ENCODE data around the gene COL8A2. TPM values are rescaled to one million over a fixed set of nuclear protein-coding genes. Genes with fewer than 3 reads are reported as not detected.

The COL8A2 gene
- total and polyA plus RNA-seq, 2 donors (not counting 3 experiments of a cell fraction or from before 2014, with no cell fraction given): 1.2 to 1.3 TPM

GRCh38 chr1:36149237-36149972 lies 24.4 kb upstream of the COL8A2 start, which contains the start of gene TRAPPC3:
TRAPPC3 (minus strand) TSS chr1:36149486; CDS start chr1:36149378, 108 bp downstream.
- peak; percentile 100 for DNase-seq (ENCODE audit: low read depth, low spot score)
- dilution Hi-C loops (cut with MboI; ENCODE audit: extremely low pct_ligation_motif_present, low sequenced_read_pairs): no loop called here
- POLR2A ChIA-PET: interaction anchor here (0.6 to 3.8 kb wide), 8 partner anchors 11 to 280 kb away, joined by 3 to 19 read pairs (median 6); no protein-coding TSS in a partner anchor
- Histone ChIP-seq H3K4me3 (replicated peaks in 1 of 3; ENCODE audit: insufficient read depth in 1 of 3, low read depth in 1 of 3, low read length in 3 of 3) (peak within 1 kb of the TSS; percentile 46 to 84 (median 71)), H3K9me3 (replicated peaks; ENCODE audit: control insufficient read depth, insufficient read depth, low read length) (no peaks in the 10 kb centered on the region), H2AFZ (ENCODE audit: low read depth, low read length) (peak within 1 kb of the TSS; percentile 72), H3K27me3 (ENCODE audit: control insufficient read depth in 2 of 2, insufficient read depth in 2 of 2, low read length in 2 of 2) (no peaks in the 10 kb centered on the region), H3K4me1 (ENCODE audit: control insufficient read depth, extremely low read depth, insufficient read depth, low read length) (peaks cover 31% of the 10 kb centered on the region), H4K20me1 (replicated peaks; ENCODE audit: control insufficient read depth, extremely low read depth, insufficient read depth, low read length) (no peaks in the 10 kb centered on the region), H3K9ac (replicated peaks; ENCODE audit: extremely low read depth, insufficient read depth, low read length) (peak within 1 kb of the TSS; percentile 83), H3K79me2 (ENCODE audit: control insufficient read depth, insufficient read depth, low read length) (peaks cover 35% of the 10 kb centered on the region), H3K9me1 (replicated peaks; ENCODE audit: control insufficient read depth, extremely low read depth, insufficient read depth, low read length) (no peaks in the 10 kb centered on the region), H3K4me2 (ENCODE audit: insufficient read depth, low read length) (peak within 1 kb of the TSS; percentile 90), H3K27ac (ENCODE audit: insufficient read depth, low read depth, low read length) (peak within 1 kb of the TSS; percentile 98), H3K36me3 (ENCODE audit: control insufficient read depth in 2 of 2, extremely low read depth in 1 of 2, insufficient read depth in 2 of 2, low read length in 2 of 2) (no peaks in the 10 kb centered on the region)
- TF ChIP-seq FOS (IDR thresholded peaks at IDR 0.05; ENCODE audit: borderline replicate concordance, insufficient read depth, low read length): peak; percentile 53
- TF ChIP-seq MYC (IDR thresholded peaks at IDR 0.05; ENCODE audit: low read depth, low read length): peak; percentile 5
- peak; percentile 46 for TF ChIP-seq JUN (IDR thresholded peaks at IDR 0.05; ENCODE audit: borderline replicate concordance, insufficient read depth, insufficient read length, low read depth)
- TF ChIP-seq POLR2A (IDR thresholded peaks at IDR 0.05; ENCODE audit: low read depth, low read length): peak; percentile 89
- peak; percentile 51 for TF ChIP-seq MAX (IDR thresholded peaks at IDR 0.05; ENCODE audit: insufficient read depth, insufficient read length)
- TF ChIP-seq GATA2 (IDR thresholded peaks at IDR 0.05; ENCODE audit: insufficient read depth, insufficient read length, low read depth, low read length): no peak
- TF ChIP-seq EZH2 (IDR thresholded peaks at IDR 0.05; ENCODE audit: borderline replicate concordance, low read depth, low read length, severe bottlenecking): no peak
- TF ChIP-seq POLR2AphosphoS5 (IDR thresholded peaks at IDR 0.05; ENCODE audit: insufficient read depth, low read depth, low read length): peak; percentile 92
- TF ChIP-seq, protein P1, sequence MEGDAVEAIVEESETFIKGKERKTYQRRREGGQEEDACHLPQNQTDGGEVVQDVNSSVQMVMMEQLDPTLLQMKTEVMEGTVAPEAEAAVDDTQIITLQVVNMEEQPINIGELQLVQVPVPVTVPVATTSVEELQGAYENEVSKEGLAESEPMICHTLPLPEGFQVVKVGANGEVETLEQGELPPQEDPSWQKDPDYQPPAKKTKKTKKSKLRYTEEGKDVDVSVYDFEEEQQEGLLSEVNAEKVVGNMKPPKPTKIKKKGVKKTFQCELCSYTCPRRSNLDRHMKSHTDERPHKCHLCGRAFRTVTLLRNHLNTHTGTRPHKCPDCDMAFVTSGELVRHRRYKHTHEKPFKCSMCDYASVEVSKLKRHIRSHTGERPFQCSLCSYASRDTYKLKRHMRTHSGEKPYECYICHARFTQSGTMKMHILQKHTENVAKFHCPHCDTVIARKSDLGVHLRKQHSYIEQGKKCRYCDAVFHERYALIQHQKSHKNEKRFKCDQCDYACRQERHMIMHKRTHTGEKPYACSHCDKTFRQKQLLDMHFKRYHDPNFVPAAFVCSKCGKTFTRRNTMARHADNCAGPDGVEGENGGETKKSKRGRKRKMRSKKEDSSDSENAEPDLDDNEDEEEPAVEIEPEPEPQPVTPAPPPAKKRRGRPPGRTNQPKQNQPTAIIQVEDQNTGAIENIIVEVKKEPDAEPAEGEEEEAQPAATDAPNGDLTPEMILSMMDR (IDR thresholded peaks at IDR 0.05; ENCODE audit: extremely low read depth in 1 of 2, insufficient read depth in 1 of 2, low read depth in 1 of 2, low read length in 2 of 2): peak; percentile 99
- no TSS peak for BruUV-seq (replicated peaks)
- CTCF ChIA-PET: interaction anchor here (0.7 to 9.3 kb wide), 31 partner anchors 11 to 273 kb away, joined by 3 to 201 read pairs (median 5); partner anchors contain the start of gene THRAP3
- peak; percentile 98 for FAIRE-seq
- intact Hi-C loops (cut with micrococcal nuclease): loop anchor here (1.0 to 5.0 kb wide), 14 partner anchors 8 to 271 kb away; partner anchors contain the start of genes EVA1B and THRAP3

Measured in endothelial cell of umbilical vein (primary cell).